IPS DF 4.7 (cell line): ENCODE results near the gene CNGB1.
"Not testable (repeated sequence)": the region's sequence is repeated elsewhere in the genome, so short reads cannot be mapped to it uniquely, and the experiment has no call there.

Experiments
- DNase-seq: peaks from one replicate; pipeline ENCODE4 v3.0.0-alpha.2; 2013; ENCODE audit warnings: low spot score; ENCODE audit errors: extremely low read depth

CNGB1 gene

GRCh38 chr16:57955572-57956188 is 15.2 kb downstream of the CNGB1 start:
- no peak for DNase-seq

GRCh38 chr16:57953857-57954256 is 17.1 kb downstream of the CNGB1 start:
- DNase-seq, result no peak

GRCh38 chr16:57952909-57953308 is 18.0 kb downstream of the CNGB1 start:
- DNase-seq, result no peak

GRCh38 chr16:57951204-57951960 is 19.5 kb downstream of the CNGB1 start:
- DNase-seq, result no peak

- no peak for DNase-seq
Measured at GRCh38 chr16:57950382-57950781, 20.5 kb downstream of the CNGB1 start.

- DNase-seq, result no peak
Measured at GRCh38 chr16:57949595-57950238, 21.2 kb downstream of the CNGB1 start.

GRCh38 chr16:57949013-57949412 is 21.9 kb downstream of the CNGB1 start:
- DNase-seq, result peak; percentile 11

- no peak for DNase-seq
Measured at GRCh38 chr16:57948027-57948426, 22.9 kb downstream of the CNGB1 start.

- DNase-seq, result no peak
Measured at GRCh38 chr16:57947261-57947660, 23.7 kb downstream of the CNGB1 start.

- no peak for DNase-seq
Measured at GRCh38 chr16:57946181-57946801, 24.6 kb downstream of the CNGB1 start.

GRCh38 chr16:57945740-57946138 is 25.2 kb downstream of the CNGB1 start:
- no peak for DNase-seq

- DNase-seq, result no peak
Measured at GRCh38 chr16:57944970-57945739, 25.8 kb downstream of the CNGB1 start.

- not testable (repeated sequence) for DNase-seq
Measured at GRCh38 chr16:57943381-57943780, 27.5 kb downstream of the CNGB1 start.

- DNase-seq, result not testable (repeated sequence)
Measured at GRCh38 chr16:57941901-57942300, 29.0 kb downstream of the CNGB1 start.

GRCh38 chr16:57941016-57941664 is 29.8 kb downstream of the CNGB1 start:
- no peak for DNase-seq

- DNase-seq, result no peak
Measured at GRCh38 chr16:57940382-57940966, 30.5 kb downstream of the CNGB1 start.

GRCh38 chr16:57939872-57940224 is 31.1 kb downstream of the CNGB1 start:
- DNase-seq, result no peak

GRCh38 chr16:57938936-57939871 is 31.7 kb downstream of the CNGB1 start:
- no peak for DNase-seq

- no peak for DNase-seq
Measured at GRCh38 chr16:57938484-57938883, 32.4 kb downstream of the CNGB1 start.
